Subcutaneous adipose tissue (tissue), 4 donors: ENCODE measurements around the gene C14orf93. TPM values are rescaled to one million over a fixed set of nuclear protein-coding genes. Genes with fewer than 3 reads are reported as not detected.

Experiments used
- CTCF ChIP-seq: fragments of 450-650 bp; IDR thresholded peaks from one replicate; pipeline ENCODE4 v1.5.1; 2016; ENCODE audit warnings: low read depth, mild to moderate bottlenecking, control low read depth, antibody characterized with exemption, moderate library complexity
- total RNA-seq, 4 donors: library from RNA; depleted of rRNA; stranded (reverse); fragments of >200 nt; gene quantifications; one replicate each; pipeline ENCODE4 v1.1.0, GENCODE V29; 2016

Gene C14orf93
- total RNA-seq, 4 donors from 2014 or later, result 6.8 to 13.9 (median 12.3) TPM

- no peak for TF ChIP-seq CTCF
Measured at GRCh38 chr14:23009483-23009938, 432 bp downstream of the C14orf93 start.

- no peak for TF ChIP-seq CTCF
Measured at GRCh38 chr14:23008831-23009230, 1.1 kb downstream of the C14orf93 start.

- no peak for TF ChIP-seq CTCF
Measured at GRCh38 chr14:23006544-23007419, 3.2 kb downstream of the C14orf93 start.

- TF ChIP-seq CTCF, result no peak
Measured at GRCh38 chr14:23006188-23006534, 3.8 kb downstream of the C14orf93 start.

GRCh38 chr14:23005451-23006187 lies 4.3 kb downstream of the C14orf93 start:
- no peak for TF ChIP-seq CTCF

- TF ChIP-seq CTCF, result no peak
Measured at GRCh38 chr14:23002592-23002991, 7.4 kb downstream of the C14orf93 start.

- TF ChIP-seq CTCF, result no peak
Measured at GRCh38 chr14:23000860-23001259, 9.1 kb downstream of the C14orf93 start.
